Endometrial microvascular endothelial cells (primary cell): Measurements from ENCODE around the gene VPS26C. TPM values are rescaled to one million over a fixed set of nuclear protein-coding genes. Genes with fewer than 3 reads are reported as not detected.

ENCODE experiments used
- in situ Hi-C: cut with HindIII; loops from 2 replicates; pipeline ENCODE4 v1.10.0; 2017; ENCODE audit warnings: low sequenced_read_pairs, low pct_unique_long_range_greater_than_20kb; ENCODE audit errors: inconsistent ontology term
- total RNA-seq: library from RNA; depleted of rRNA; stranded (reverse); fragments of >200 nt; gene quantifications from one replicate; pipeline ENCODE4 v1.2.3, GENCODE V29; 2015; ENCODE audit errors: inconsistent ontology term

VPS26C gene
- total RNA-seq, 1 donor from 2014 or later, result 134 TPM

DNA sequence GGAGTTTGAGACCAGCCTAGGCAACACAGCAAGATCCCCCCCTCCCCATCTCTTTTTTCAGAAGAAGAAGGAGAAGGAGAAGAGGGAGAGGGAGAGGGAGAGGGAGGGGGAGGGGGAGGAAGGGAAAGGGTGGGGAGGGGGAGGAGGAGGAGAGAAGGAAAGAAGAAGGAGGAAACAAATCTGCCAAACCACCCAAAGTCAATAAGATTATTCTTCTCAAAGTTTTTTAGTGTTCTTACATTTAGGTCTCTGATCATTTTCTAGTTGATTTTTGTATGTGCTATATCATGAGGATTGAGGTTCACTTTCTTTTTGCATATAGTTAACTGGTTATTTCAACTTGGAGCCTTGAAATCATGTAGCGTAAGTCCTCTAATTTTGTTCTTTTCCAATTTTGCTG is 56.3 kb downstream of the VPS26C start:
- in situ Hi-C loops, result no loop called here

DNA sequence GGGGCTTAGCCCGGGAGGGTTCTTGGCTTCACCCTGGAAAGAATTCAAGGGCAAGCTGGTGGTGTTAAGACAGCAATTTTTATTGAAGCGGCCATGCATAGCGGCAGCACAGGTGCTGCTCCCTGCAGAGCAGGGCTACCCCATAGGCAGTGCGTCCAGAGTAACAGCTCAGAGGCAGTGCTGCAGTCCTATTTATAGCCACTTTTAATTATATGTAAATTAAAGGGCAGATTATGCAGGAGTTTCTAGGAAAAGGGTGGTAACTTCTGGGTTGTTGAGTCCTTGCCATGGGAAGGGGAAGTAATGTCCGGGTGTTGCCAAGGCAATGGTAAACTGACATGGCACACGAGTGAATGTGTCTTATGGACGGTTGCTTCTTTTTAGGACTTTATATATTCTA is 57.0 kb downstream of the VPS26C start:
- in situ Hi-C loops, result no loop called here

DNA sequence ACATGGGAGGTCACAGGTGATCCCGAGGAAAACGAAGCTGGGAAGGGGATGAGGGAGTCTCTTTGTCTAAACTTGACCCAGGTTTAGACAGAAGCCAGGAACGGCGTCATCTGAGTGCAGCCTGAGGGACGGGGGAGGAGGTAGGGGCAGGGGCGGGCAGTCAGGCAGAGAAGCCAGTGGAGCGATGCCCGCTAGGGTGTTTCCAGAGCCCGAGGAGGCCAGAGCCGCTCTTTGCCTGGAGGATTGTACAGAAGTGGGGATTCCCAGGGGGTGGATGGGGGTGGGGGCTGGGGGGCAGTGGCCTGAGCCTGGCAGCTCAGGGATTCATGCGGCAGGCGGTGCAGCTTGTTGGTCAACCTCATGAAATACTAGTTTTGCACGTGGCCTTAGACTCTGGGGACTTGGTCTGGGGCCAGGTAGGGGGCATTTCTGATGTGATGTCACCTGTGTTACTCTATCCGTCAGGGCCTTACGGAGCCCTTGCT is 58.4 kb downstream of the VPS26C start:
- in situ Hi-C loops, result no loop called here

DNA sequence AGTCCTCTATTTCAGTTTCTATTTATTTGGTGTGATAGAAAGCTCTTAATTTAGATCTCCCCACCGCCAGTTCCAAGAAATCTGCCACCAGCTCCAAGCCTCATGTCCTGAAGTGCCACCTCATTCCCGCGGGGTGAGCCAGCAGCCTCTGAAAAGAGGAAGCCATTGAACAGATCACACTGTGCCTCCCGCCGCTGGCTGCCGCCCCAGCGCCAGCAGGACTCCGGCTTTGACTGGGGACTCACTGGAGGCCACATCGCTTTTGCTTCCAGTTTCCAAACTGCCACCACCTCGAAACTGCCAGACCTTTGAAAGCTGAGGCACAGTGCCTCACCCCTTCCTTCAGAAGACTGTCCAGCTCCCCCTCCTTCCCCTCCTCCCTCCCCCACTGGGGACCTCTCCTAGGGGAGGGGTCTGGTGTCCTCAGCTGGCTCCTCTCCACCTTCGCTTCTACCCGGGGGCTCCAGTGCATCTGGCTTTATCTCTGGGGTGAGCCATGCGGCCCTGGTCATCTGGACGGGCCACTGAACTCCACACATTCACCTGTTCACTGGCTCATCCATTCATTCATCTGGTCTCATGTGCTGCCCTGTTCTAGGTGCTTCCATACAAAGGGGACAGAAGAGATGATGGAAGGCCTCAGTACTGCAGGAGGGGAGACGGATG is 58.9 kb downstream of the VPS26C start:
- in situ Hi-C loops, result no loop called here

DNA sequence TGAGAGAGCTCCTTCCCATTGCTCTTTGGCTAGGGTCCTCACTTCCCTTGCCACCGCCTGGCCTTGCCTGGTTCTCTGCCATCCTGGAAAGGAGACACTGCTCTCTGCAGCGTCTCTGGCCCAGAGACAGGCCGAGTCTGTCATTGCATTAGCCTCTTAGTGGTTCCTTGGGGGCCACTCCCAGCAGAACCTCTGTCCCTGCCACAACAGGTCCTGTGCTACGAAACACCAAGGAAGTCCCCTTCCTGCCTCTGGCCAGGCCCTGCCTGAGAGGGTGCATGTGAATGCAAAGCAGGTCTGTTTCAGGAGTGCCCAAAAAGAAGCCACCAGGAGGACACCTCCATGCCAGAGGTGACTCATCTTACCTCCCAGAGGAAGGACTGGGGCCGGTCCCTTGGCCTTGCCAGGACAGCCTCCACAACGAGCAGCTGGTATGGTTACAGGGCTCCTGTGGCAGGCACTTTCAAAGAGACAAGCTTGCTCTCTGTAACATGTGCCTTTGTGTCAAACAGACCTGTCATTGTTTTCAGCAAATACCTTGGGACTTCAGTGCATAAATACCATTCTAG is 59.6 kb downstream of the VPS26C start:
- in situ Hi-C loops, result no loop called here

DNA sequence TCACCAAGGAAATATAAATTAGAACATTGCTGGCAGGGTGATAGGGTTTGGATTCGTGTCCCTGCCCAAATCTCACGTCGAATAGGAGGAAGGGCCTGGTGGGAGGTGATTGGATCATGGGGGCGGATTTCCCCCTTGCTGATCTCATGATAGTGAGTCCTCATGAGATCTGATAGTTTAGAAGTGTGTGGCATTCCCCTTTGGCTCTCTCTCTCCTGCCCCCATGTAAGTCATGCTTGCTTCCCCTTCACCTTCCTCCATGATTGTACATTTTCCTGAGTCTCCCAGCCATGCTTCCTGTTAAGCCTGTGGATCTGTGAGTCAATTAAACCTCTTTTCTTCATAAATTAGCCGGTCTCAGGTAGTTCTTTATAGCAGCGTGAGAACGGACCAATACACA is 60.6 kb downstream of the VPS26C start:
- in situ Hi-C loops, result no loop called here

DNA sequence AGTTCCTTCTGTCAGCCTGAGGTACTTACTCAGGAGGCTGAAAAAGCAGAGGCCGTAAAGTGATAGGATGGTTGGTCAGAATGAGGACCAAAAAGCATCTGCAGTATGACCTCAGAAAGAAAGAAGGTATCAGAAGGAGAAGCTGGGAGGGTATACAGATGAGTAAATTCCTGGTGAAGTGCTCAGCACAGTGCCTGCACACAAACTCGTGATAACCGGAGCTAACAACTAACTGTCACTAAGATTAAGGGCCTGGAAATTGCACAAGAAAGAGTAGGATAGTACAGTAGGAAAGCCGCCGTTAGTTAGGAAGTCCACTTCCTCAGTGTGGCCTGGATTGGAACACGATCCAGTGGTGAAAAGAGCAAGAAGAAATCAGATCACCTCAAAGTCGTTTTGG is 62.6 kb downstream of the VPS26C start:
- in situ Hi-C loops, result no loop called here

DNA sequence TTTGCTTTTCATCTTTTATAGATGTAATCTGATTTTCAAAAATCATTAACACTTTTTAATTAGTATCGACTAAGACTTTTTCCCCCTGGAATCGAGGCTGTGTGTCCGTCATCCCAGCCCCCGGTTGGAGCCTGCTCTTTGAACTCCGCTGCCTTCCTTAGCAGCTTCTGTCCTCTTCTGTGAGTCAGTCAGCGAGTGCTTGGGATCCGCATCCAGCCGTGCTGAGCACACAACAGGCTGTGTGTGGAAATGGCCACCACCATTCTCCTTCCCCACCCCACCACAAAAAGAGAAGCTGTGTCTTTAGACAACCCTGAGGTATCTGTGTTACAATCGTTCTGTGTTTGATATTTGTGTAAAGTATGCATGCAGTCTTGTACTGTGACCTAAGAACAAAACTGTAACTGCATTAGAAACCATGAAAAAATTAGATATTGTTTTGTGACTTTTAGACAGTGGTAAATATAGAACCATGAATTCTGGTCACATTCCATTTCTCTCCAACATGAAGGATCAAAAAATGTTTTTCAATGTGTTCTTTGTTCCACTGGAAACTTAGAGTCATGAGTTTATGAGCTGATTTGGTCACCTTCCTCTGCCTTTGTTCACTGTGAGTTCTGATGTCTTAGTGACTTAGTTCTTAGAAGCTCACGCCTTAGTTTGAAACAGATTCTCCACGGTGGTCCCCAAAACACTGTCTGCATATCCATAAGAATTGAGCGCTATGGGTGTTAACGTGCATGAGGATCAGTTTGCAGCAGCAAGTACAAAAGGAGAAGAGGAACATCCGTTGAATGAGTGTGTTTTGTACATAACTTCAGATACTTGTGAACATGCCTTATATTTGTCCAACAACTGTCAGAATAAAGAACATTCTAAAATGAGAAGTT is 64.7 kb downstream of the VPS26C start:
- in situ Hi-C loops, result no loop called here

DNA sequence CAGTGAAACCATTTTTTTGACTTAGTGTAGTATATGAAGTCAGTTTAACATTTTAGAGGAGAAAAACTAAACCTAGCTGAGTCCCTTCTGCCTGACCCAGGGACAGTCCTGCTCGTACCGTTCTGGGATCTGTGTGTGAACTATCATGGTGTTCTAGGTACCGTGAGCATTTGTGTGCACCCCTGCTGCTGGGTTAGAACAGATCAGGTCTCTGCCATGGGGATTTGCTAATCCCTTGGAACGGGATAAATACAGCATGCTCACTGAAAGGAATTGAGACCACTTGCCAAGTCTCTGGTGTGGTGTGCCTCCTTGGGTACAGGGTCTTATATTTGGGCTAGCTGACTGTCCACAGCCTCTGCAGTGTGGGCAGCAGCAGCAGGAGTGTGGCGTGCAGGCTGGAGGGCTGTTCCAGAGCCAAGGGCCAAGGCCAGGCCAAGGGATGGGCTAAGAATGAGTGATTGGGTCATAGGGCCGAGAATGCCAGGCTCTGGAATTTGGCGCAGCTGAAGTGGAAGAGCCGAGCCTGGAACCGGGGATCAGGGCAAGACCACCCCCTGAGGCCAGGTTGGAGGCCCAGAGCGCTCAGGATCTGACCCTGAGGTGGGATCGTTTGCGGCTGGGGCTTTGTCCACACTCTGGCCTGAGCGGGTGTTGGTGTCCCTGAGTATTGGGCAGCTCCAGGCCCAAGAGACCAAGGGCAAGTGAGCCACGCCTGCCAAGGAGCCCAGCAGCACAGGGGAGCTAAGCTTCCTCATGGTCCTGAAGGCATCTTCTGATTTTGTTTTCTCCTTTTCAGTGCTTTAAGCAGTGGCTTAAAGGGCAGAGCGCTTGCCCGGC is 66.3 kb downstream of the VPS26C start:
- in situ Hi-C loops, result no loop called here

DNA sequence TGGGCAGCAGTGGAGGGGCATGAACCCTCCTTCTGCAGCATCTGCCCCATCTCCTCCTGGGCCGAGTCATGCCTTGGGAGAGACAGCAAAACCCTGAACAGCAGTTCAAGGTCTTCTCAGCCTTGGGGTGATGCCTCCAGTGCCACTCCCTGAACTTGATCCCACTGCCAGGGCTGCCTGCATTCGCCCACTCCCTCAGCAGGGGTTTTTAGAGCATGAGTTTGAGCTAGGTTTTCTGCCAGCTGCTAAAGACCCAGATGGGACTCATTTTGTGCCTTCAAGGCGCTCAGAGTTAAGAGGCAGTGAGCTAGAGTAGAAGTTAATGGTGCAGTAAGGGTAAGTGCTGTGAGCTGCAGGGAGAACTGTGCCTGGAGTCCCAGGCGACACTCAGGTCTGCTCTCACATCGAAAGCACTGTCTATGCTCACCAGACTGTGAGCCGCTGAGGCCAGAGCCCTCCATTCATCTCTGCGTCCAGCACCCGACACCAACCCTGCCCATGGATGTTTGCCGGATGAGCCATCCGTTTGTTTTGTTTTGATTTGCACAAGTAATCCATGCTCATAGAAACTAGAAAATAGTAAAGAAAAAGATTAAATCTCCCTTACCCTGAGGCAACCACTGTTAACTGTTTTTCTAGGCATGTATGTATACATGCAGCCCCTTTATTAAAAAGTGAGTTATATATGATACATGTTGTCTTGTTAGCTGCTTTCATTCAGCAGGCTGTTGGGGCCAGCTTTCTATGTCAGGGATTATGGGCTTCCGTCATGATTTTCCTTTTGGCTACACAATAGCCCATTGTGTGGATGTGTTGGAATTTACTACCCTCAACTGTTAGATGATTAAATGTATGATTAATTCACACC is 67.8 kb downstream of the VPS26C start:
- in situ Hi-C loops, result no loop called here

DNA sequence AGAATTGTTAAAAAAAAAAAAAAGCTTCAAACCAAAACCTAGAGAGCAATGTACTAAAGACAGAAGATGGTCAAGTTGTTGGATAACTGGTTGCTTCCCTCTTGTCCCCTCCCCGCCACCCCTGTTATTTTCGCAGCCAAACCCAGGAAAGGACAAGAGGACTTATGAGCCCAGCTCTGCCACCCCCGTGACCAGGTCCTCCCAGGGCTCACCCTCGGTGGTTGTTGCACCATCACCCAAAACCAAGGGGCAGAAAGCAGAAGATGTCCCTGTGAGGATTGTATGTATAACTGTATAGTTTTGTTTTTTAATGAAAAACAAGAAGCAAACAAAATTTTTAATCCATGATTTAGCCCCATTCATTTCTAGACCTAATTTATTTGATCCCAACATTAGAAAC is 69.4 kb downstream of the VPS26C start:
- in situ Hi-C loops, result no loop called here

DNA sequence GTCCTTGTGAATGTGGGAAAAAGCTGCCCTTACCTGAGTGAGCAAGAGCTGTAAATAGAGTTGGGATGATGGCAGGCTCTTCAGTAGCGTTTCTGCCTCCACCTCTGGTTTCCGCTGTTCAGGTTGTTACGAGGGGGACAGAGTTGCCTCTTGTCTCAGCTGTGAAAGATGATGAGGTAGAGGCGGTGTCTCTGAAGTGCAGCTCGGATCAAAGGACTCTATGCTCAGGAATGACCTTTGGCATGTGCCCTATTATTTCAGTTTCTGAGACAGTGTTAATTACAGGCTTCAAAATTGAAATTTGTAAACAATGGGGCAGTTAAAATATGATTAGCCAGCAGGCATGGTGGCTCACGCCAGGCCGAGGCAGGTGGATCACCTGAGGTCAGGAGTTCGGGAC is 70.3 kb downstream of the VPS26C start:
- in situ Hi-C loops, result no loop called here

DNA sequence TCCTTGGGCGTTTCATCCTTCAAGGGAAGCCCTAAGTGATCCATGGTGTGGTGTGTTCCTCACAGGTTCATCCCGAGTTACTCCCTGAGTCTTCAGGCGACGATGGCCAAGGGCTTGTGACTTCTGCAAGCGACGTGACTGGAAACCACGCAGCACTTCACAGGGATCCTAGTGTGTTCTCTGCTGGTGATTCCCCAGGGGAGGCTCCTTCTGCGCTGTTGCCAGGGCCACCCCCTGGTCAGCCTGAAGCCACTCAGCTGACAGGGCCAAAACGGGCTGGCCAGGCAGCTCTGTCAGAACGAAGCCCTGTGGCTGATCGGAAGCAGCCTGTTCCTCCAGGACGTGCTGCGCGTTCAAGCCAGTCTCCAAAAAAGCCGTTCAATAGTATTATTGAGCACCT is 71.5 kb downstream of the VPS26C start:
- in situ Hi-C loops, result no loop called here

DNA sequence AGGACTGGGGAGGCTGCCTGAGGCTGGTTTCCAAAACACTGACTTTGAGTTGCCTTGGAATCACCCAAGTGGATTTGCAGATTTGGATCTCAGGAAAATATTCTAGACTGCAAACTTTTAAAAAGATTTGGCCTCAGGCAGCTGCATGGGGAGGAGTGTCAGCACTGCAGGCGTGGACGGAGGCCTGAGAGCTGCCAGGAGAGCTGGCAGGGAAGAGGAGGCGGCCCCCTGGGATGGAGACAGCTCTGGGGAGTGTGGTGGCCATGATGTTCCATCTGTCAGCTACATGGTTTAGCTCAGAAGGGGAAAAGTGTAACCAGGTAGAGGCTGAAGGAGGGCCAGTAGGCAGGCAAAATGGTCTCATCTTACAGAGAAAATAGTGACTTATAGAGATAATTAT is 72.1 kb downstream of the VPS26C start:
- in situ Hi-C loops, result no loop called here

DNA sequence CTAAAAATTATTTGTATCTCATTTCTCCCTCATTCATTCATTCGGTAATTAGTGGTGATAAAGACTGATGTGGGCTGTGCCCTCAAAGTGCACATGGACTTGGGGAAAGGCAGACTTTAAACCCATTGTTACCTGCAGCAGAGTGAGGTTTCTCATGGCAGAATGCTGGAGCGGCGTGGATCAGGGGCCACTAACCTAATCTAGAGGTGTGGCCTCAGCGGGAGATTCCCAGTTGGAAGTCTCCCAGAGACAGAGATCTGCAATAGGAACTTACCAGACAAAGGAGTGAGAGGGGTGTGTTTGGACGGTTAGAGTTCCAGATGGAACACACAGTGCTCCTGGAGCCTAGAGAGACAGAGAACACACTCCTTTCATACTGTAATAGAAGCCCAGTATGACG is 73.5 kb downstream of the VPS26C start:
- in situ Hi-C loops, result no loop called here

DNA sequence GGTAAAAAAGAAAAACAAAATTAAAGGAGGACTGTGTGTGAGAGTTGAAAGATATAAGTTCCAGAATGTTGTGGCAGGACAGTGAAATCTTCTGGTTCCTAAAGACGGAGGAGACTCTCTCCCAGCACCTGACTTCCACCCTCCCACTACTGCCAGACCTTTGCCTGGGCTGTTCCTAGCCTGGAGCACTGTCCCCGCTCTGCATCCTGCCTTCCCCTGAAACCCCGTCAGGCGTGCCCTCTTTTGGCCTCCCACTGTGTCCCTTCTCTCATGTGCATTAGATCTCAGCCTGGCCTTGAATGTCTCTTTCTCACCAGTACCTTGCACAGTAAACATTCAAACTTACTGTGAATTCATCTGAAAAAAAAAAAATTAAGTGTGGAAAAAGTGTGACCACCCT is 74.1 kb downstream of the VPS26C start:
- in situ Hi-C loops, result no loop called here

DNA sequence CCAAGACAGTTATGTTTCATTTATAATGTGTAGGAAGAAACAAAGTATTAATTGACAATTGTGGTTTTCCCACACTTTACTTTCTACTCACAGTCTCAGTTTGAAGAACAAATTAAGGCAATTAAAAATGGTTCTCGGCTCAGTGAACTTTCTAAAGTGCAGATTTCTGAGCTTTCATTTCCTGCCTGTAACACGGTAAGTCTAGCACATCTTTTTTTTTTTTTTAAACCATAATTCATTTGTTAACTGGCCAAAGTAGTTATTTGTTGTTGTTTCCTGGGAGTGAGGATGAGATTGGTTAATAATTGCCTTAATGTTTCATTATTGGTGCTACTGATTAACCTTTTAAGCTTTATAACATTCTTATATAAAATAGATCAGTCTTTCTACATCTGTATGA is 75.1 kb downstream of the VPS26C start:
- in situ Hi-C loops, result no loop called here

DNA sequence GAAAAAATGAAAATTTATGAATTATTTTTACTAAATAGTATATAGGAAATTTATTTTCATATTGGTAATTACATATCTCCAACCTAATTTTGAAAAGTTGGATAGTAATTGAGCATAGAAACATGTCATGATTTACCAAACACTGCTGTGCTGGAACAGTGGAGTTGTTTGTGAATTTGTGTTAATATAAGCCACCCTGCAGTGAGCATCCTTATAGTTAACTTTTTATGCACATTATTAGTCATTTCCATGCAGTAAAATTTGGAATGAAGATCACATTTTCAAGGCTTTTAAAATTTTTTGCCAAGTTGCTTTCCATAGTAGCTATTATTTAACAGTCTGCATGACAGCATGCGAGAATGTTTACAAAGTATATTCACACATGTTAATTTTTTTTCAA is 78.3 kb downstream of the VPS26C start:
- in situ Hi-C loops, result no loop called here
